Endometrial microvascular endothelial cells (primary cell): Measurements from ENCODE around the gene SYNE4. TPM values are rescaled to one million over a fixed set of nuclear protein-coding genes. Genes with fewer than 3 reads are reported as not detected.
"Not testable (repeated sequence)": the region's sequence is repeated elsewhere in the genome, so short reads cannot be mapped to it uniquely, and the experiment has no call there.

ENCODE experiments used
- in situ Hi-C: cut with HindIII; loops from 2 replicates; pipeline ENCODE4 v1.10.0; 2017; ENCODE audit warnings: low sequenced_read_pairs, low pct_unique_long_range_greater_than_20kb; ENCODE audit errors: inconsistent ontology term
- total RNA-seq: library from RNA; depleted of rRNA; stranded (reverse); fragments of >200 nt; gene quantifications from one replicate; pipeline ENCODE4 v1.2.3, GENCODE V29; 2015; ENCODE audit errors: inconsistent ontology term

The SYNE4 gene
- total RNA-seq, 1 donor from 2014 or later = not detected

DNA sequence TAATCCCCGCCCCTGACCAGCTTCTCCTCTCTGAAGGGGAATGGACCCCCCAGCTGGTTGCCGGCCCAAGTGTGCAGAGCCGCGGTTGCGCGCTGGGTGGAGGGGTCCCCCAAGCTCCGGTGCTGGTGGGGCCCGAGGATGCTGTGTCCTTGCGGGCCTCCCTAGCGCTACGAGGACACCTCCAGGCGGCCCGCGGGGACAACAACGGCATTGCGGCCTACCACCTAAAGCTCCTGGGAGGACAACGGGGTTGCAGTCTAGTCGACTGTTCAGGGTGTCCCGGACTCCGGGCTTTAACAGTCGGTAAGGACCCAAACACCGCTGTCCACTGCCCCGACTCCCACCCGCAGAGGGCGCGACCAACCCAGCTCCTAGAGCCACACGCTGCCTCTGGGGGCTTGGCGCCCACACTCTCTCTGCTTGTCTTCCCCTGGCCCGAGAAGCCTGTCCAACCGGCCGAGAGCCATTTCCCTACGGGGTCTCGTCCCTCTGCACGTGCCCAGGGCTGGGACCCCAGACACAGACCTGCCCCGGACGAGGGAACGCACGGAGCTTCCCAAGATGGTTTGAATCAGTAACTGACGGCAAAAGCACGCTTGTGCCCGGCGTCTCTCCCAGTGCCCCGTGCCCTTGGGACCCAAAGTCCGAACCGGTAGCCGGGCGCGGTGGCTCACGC lies 14.6 kb downstream of the SYNE4 start:
- in situ Hi-C loops = no loop called here

DNA sequence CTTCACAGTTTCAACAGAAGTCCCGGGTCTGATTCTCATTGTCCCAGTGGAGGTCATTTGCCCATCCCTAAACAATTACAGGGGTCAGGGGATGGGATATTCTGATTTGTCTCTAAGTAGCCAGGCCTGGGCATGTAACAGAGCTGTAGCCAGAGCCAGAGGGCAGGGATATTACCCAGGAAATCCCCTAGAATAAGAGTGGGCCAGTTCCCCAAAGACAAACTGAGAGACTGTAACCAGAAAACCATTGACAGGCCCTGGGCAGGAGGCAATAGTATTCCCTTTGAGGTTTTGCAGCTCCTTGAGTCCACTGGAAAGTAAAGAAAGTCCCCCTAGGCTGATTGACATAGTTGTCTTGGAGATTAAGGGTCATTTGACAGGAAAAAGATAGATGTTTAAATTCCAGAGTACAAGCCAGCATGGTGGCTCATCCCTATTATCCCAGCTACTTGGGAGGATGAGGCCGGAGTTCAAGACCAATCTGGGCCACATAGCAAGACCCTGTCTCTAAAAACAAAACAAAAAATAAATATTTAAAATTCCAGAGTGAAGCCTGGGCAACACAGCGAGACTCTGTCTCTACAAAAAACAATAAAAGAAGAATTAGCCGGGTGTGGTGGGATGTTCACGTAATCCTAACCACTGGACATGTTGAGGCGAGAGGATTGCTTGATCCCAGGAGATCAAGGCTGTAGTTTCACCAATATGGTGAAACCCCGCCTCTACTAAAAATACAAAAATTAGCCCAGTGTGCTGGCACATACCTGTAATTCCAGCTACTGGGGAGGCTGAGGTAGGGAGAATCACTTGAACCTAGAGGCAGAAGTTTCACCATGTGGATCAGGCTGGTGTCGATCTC lies 15.5 kb downstream of the SYNE4 start:
- in situ Hi-C loops = no loop called here

DNA sequence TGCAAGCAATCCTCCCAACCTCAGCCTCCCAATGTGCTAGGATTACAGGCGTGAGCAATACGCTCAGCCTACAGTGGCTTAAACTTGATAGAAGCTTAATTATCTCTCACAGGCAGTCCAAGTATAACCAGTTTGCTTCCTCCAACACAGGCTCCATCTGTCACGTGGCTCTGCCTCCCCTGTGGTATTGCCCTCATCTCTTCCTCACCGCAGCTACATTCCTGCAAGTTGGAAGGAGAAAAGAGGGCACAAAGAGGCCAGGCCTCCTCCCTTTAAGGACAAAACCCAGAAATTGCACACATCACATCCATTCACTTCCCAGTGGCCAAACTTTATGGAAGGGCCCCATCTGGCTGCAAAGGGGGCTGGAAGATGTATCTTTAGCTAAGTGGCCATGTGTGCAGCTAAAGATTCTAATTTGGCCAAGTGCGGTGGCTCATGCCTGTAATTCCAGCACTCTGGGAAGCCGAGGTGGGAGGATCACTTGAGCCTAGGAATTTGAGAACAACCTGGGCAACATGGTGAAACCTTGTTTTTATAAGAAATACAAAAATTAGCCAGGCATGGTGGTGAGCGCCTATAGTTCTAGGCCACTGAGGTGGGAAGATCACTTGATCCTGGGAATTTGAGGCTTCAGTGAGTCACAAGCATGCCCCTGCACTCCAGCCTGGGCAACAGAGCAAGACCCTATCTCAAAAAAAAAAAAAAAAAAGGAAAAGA lies 16.7 kb downstream of the SYNE4 start:
- in situ Hi-C loops = no loop called here

DNA sequence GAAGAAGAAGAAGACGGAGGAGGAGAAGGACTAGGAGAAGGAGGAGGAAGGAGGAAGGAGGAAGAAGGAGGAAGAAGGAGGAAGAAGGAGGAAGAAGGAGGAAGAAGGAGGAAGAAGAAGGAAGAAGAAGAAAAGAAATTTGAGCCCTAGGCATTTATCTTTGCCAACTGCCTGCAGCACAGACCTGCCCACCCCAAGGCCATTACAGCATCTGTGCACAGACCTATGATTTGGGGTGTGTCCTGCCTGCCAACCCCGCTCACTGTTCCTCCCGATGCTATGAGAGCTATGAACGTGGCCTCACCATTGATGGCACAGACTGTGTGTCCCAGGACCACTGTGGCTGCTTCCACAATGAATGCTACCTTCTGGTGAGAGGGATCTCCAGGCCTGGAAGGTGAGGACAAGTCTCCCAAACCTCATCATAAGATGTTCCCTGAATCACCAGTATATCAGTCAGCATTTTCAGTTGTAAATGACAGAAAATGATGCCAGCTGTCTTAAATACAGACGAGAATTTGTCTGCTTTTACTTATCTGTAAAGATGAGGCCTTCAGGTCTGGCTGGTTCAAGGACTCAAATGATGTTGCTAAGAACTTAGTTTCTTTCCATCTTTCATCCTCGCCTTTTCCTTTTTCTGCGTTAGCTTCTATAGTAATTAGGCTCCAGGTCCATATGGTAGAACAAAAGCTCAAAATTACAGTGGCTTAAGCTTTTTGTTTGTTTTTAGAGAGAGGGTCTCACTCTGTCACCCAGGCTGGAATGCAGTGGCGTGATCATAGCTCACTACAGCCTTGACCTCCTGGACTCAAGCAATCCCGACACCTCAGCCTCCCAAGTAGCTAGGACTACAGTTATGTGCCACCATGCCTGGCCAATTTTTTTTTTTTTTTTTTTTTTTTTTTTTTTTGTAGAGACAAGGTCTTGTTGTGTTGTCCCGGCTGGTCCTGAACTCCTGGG lies 17.6 kb downstream of the SYNE4 start:
- in situ Hi-C loops = no loop called here

DNA sequence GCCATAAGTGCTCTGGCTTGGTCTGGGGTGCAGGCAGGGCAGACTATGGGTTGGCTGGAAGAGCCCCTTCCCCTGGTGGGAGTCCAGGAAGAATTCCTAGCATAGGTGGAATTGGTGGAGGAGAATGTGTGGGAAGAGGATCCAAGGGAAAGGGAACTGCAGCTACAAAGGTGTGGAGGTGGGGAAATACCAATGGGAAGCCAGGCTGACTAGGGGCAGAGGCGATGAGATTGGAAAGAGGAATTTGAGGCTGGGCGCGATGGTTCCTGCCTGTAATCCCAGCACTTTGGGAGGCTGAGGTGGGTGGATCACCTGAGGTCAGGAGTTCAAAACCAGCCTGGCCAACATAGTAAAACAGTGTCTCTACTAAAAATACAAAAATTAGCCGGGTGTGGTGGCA lies 18.5 kb downstream of the SYNE4 start:
- in situ Hi-C loops = no loop called here

DNA sequence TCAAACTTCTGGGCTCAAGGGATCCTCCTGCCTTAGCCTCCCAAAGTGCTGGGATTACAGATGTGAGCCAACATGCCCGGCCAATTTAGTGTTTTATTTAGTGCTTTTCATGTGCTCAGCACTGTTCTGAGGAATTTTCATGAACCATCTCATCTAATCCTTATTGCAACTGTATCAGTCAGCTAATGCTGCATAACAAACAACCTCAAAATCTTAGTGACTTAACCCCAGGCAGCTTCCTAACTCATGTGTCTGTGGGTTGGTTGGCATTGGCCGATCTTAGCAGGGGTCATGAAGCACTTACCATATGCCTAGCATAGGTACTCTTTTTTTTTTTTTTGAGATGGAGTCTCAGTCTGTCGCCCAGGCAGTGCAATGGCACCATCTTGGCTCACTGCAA lies 19.8 kb downstream of the SYNE4 start:
- in situ Hi-C loops = no loop called here

DNA sequence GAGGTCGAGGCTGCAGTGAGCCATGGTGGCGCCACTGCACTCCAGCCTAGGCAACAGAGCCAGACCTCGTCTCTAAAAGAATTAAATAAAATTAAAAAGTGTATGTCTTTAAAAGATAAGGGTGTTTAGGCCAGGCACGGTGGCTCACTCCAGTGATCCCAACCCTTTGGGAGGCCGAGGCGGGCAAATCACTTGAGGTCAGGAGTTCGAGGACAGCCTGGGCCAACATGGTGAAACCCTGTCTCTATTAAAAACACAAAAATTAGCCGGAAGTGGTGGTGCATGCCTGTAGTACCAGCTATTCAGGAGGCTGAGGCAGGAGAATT lies 21.1 kb downstream of the SYNE4 start:
- in situ Hi-C loops = no loop called here

DNA sequence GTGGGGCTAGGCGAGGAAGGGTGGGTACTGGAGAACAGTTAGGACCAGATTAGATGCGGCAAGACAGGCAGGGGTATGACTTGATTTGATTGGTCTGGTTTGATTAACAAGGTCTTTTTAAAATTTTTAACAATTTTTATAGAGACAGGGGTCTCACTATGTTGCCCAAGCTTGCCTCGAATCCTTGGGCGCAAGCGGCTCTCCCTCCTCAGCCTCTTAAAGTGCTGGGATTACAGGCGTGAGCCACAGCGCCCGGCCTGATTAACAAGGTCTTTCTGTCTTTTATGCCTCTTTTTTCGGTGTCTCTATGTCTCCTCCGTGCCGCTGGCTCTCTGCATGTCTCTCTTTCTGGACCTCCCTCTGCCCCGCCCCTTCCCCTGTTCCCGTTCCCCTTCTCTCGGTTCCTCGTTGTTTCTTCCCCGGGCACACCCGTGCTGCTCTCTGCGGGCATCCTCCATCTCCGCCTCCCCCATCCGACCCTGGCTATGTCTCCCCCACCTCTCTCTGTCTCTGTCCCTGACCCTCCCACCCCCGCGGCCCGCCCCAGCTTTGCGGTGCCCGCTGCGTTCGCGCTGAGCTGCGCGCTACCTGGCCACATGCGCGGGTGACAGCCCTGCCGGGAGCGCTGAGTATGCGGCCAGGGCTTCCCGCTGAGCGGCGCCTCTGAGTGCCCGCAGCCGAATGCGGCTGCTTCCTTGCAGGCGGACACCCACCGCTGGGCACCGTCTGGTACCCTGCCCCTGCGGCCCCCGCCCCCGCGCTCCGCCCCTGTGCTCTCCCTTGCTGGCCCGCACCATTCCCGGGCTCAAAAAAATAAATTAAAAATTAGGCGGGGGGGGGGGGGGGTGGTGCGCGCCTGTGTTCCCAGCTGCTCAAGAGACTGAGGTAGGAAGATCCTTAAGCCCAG lies 21.7 kb downstream of the SYNE4 start:
- in situ Hi-C loops = no loop called here

DNA sequence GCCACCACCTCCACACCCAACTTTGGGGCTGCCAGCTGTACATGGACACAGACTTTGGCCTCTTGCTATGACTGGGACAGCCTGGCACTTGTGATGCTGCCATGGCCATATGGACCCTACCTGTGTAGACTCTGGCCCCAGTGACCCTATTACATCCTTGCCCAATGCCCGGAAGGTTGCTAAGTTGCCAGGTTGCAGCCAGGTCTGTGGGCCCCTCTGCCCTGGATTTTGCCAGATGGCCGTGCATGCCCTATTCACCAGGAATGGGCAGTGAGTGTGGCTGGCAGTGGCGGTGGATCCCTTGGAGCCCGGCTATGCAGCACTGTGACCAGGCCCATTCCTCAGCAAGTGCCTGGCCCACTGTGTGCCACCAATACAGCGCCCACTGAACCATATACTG lies 22.5 kb downstream of the SYNE4 start:
- in situ Hi-C loops = no loop called here

DNA sequence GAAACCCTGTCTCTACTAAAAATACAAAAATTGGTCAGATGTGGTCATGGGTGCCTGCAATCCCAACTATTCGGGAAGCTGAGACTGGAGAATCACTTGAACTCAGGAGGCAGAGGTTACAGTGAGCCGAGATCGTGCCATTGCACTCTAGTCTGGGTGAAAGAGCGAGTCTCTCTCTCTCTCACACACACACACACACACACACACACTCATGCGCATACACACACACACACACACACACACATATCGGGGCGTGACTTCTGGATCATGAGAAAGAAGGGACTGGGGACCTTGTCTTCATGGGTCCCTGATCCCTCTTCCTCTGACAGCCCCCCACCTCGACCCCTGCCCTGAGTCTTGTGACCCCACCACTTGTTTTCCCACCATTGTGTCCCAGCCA lies 25.4 kb downstream of the SYNE4 start:
- in situ Hi-C loops = no loop called here

DNA sequence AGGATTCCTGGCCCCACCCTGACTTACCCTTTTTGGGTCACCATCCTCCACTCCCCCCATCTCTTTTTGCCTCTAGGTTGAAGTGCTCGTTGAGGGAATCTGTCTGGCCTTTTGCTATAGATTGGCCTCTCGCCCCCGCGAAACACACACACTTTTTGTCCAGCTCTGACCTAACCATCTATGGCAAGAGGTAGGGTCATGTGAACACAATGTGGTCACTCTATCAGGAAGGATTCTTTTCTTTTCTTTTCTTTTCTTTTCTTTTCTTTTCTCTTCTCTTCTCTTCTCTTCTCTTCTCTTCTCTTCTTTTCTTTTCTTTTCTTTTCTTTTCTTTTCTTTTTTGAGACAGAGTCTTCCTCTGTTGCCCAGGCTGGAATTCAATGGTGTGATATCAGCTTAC lies 27.6 kb downstream of the SYNE4 start:
- in situ Hi-C loops = not testable (repeated sequence)

DNA sequence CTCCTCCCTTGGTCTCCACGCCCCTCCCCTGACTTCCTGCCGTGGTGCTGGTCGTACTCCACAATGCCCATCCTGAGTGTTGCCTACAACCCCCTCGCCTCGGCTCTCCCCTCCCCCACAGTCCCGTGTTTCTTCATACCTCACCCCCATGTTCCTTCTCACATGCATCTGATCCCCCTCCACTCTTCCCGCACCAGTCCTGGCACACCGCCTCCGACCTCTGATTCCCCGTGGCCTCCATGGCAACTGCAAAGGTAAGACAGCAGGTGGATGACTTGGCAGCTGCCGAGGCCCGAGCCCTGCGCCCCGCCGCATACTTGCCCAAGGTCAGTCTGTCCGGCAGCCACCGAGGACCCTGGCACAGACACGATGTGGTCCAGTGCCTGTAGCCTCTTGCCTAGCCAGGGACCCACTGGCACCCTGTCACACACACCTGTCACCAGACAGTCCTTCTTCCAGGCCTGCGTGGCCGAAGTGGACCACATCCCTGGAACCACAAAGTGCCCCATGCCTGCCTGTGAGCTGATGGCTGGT lies 29.7 kb downstream of the SYNE4 start:
- in situ Hi-C loops = no loop called here

DNA sequence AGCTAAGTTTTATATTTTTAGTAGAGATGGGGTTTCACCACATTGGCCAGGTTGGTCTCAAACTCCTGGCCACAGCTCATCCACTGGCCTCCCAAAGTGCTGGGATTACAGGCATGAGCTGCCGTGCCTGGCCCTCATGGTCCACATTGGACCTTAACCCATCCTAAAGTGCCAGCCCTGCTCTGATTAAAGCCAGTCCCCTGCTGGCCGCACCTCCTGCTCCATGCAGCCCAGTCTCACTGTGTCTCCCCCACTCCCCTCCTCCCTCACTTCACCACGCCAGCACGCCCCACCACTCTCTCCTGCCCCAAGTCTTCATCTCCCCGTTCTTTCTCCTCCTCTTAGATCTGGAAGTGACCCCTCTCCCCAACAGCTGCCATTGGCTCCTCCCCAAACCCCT lies 30.3 kb downstream of the SYNE4 start:
- in situ Hi-C loops = no loop called here

DNA sequence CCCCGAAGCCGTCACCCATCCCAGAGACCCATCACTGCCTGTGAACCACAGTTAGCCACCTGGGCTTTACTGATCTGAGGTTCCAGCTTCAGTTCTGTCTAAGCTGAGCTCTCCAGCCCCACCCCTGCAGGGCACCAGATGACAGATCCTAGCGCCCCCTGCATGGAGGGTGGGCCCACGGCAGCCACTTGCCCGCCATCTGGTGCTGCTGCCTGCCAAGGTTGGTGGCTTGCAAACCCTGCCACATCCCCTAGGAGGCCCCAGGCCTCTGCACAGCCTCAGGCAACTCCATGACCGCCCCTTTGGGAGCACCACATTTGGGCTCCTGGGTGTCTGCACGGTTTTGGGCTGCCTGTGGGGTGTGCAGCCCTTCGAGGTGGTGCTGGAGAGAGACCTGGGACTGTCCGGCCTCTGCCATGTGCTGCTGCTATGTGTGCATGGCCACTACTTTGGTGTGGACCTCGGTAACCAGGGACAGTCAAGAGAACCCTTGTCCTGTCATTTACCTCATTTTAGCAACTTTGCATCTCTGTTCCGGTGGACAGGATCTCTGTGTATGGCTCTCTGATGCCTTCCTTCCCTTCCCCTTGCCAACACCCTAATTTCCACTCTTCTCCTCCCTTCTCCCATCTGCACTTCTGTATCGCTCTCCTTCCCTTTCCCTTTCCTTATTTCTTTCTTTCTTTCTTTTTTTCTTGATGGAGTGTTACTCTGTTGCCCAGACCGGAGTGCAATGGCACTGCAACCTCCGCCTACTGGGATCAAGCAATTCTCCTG lies 31.0 kb downstream of the SYNE4 start:
- in situ Hi-C loops = no loop called here

DNA sequence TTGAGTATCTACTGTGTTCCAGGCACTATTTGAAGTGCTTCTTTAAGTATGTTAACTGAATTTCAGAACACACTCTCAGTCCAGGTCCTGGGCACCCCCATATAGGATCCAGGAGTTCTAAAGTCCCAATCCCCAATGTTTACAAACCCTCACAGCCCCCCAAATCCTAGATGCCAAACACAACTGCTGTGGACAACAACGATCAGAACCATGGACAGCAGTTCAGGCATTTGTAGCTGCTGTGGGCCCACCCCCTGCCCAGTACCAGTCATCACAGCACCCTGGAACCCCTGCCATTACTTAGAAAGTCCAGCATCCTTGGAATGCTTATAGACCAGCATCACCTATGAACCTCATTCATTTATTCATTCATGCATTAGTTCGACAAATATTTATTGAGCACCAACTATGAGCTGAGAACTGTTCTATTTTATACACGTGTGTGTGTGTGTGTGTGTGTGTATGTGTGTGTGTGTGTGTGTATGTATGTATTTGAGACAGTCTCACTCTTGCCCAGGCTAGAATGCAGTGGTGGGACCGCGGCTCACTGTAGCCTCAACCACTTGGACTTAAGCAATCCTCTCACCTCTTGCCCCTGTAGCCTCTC lies 32.9 kb downstream of the SYNE4 start:
- in situ Hi-C loops = no loop called here

DNA sequence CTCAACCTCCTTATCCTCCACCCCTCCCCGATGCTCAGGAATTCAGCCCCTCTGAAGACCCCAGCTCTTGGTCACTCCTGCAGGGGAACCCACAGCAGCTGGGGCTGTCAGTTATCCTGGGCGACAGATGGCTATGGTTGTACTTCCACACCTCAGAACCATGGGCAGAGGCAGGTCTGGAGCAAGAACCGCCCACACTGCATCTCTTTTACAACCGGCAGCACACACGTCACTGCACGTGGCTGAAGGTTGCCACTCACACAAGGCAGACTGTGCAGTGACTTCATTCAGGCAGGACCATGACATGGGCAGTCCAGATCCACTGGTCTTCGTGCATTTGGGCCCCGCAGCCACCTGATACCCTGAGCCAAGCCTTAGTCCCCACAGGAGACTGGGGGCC lies 35.1 kb downstream of the SYNE4 start:
- in situ Hi-C loops = no loop called here

DNA sequence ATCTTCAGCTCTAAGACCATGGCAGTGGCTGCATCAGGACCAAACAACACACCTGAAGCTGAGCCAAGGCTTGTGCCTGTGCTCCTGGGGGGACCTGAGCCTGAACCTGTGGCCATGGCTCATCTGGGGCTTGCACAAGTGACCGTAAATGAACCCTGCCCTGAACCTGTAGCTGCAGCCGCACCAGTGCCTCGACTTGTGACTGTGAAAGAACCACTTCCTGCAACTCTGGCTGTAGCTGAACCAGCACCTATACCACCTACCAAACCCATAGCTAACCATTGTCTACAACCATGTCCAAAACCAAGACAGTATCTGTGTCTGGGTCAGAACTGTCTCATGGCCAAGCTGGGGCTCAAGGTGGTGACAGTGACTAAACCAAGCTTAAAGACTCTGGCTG lies 41.8 kb downstream of the SYNE4 start:
- in situ Hi-C loops = no loop called here
